SU-DHL-6 (cell line): ENCODE measurements around the gene UQCRFS1.

Experiments used
- EZH2phosphoT487 ChIP-seq: fragments of 200-600 bp; sonication (generic), shearing (Covaris generic); conservative IDR thresholded peaks from 2 replicates; pipeline ENCODE4 v1.6.1; 2018; ENCODE audit warnings: mild to moderate bottlenecking, antibody characterized with exemption, low read length, moderate library complexity, mixed read lengths
- TF ChIP-seq, protein P1 (sequence below): fragments of 200-600 bp; sonication (generic); IDR thresholded peaks from one replicate; pipeline ENCODE4 v1.5.1; 2017; ENCODE audit warnings: antibody characterized with exemption, mild to moderate bottlenecking, low read length, moderate library complexity; ENCODE audit not compliant: insufficient read depth, poor library complexity, severe bottlenecking

DNA sequence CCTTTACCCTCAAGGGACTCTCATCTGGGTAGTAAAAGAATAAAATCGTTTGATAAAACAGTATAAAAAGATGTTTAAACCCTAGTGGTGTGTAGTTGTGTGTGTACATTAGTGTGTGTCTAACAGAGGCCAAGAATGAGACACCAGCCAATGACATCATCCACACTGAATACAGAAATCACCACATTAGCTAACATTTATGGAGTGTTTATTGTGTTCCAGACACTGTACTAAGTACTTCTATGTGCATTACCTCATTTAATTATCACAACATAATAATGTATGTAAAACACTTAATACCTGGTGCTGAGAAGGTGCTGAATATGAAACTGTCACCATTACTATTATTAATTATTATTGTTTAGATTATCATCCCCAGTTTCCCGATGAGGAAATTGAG is 49.1 kb upstream of the UQCRFS1 start:
- TF ChIP-seq, protein P1, sequence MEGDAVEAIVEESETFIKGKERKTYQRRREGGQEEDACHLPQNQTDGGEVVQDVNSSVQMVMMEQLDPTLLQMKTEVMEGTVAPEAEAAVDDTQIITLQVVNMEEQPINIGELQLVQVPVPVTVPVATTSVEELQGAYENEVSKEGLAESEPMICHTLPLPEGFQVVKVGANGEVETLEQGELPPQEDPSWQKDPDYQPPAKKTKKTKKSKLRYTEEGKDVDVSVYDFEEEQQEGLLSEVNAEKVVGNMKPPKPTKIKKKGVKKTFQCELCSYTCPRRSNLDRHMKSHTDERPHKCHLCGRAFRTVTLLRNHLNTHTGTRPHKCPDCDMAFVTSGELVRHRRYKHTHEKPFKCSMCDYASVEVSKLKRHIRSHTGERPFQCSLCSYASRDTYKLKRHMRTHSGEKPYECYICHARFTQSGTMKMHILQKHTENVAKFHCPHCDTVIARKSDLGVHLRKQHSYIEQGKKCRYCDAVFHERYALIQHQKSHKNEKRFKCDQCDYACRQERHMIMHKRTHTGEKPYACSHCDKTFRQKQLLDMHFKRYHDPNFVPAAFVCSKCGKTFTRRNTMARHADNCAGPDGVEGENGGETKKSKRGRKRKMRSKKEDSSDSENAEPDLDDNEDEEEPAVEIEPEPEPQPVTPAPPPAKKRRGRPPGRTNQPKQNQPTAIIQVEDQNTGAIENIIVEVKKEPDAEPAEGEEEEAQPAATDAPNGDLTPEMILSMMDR, result no peak
- TF ChIP-seq EZH2phosphoT487, result no peak
